ENCODE data around the gene MAT1A. TPM values are rescaled to one million over a fixed set of nuclear protein-coding genes. Genes with fewer than 3 reads are reported as not detected.

The MAT1A gene
- total and polyA plus RNA-seq, 2 of the 13 experiments (the other 11 are each of a cell fraction or from before 2014, with no cell fraction given), result 57.1 to 76.9 TPM

GRCh38 chr10:80281784-80282765 is 7.4 kb downstream of the MAT1A start (continued):
- TF ChIP-seq SOX13 (IDR thresholded peaks at IDR 0.05) (no peak; the same call in 1 of the 2 replicates), SOX13 (CRISPR knock-in tag; conservative IDR thresholded peaks at IDR 0.05 in 1 of 2, IDR thresholded peaks at IDR 0.05 in 1 of 2) (peak in 1 of 2 experiments; percentile 94; a peak in 2 of 4 replicates), MIER3 (CRISPR knock-in tag; IDR thresholded peaks at IDR 0.05; ENCODE audit: borderline replicate concordance) (peak; percentile 74; the same call in 1 of the 2 replicates), RCOR2 (CRISPR knock-in tag; IDR thresholded peaks at IDR 0.05) (peak; percentile 85), ZBTB2 (CRISPR knock-in tag; IDR thresholded peaks at IDR 0.05; ENCODE audit: low read depth) (no peak), ZNF543 (CRISPR knock-in tag; IDR thresholded peaks at IDR 0.05) (0 out of 2 replicates have a peak, but pooled peaks have one; percentile 76), TFDP1 (CRISPR knock-in tag; IDR thresholded peaks at IDR 0.05; ENCODE audit: borderline replicate concordance) (peak; percentile 27; the same call in 1 of the 2 replicates), ZFP91 (CRISPR knock-in tag; IDR thresholded peaks at IDR 0.05; ENCODE audit: borderline replicate concordance) (peak; percentile 50), ATF4 (CRISPR knock-in tag; IDR thresholded peaks at IDR 0.05) (peak; percentile 75 to 99; a peak in 3 of 4 replicates), HNF1A (IDR thresholded peaks at IDR 0.05; ENCODE audit: low read depth) (peak; percentile 67), HNF1A (CRISPR knock-in tag; IDR thresholded peaks at IDR 0.05; ENCODE audit: borderline replicate concordance) (peak; percentile 68; the same call in 1 of the 2 replicates), HNF4G (IDR thresholded peaks at IDR 0.05; ENCODE audit: borderline replicate concordance, low read depth, low read length) (peak; percentile 95), HNF4G (CRISPR knock-in tag; IDR thresholded peaks at IDR 0.05; ENCODE audit: borderline replicate concordance, low read depth) (peak; percentile 87), HDAC2 (CRISPR knock-in tag; IDR thresholded peaks at IDR 0.05) (peak; percentile 97), ZMYM4 (CRISPR knock-in tag; IDR thresholded peaks at IDR 0.05) (peak; percentile 68), SCMH1 (CRISPR knock-in tag; IDR thresholded peaks at IDR 0.05; ENCODE audit: borderline replicate concordance) (no peak), TCF7 (IDR thresholded peaks at IDR 0.05; ENCODE audit: low read depth) (peak; percentile 65), FOXA1 (IDR thresholded peaks at IDR 0.05) (no peak), FOXA1 (CRISPR knock-in tag; IDR thresholded peaks at IDR 0.05) (no peak)

Data from HepG2 (cell line).